KMS-11 (cell line): ENCODE measurements around the gene ZNF823.
A peak's percentile ranks its signal among the peaks of the same experiment; 100 is the strongest.

ENCODE experiments used
- H2AFZ ChIP-seq: fragments of 200-600 bp; sonication (generic); 2 replicates; pipeline ENCODE4 v1.6.1; 2016; ENCODE audit warnings: antibody characterized with exemption, mixed run types, low read depth
- H3K27ac ChIP-seq: fragments of 200-600 bp; sonication (generic); 2 replicates; pipeline ENCODE4 v1.6.1; 2016; ENCODE audit warnings: mild to moderate bottlenecking, mixed run types
- H3K27me3 ChIP-seq: fragments of 200-600 bp; sonication (generic); 2 replicates; pipeline ENCODE4 v1.6.1; 2017; ENCODE audit warnings: mild to moderate bottlenecking, low read depth, mixed run types, moderate library complexity; ENCODE audit not compliant: insufficient read depth
- H3K36me3 ChIP-seq: fragments of 200-600 bp; sonication (generic); 2 replicates; pipeline ENCODE4 v1.6.1; 2017; ENCODE audit warnings: mild to moderate bottlenecking, mixed run types; ENCODE audit not compliant: insufficient read depth
- H3K4me1 ChIP-seq: fragments of 200-600 bp; sonication (generic); 2 replicates; pipeline ENCODE4 v1.6.1; 2016; ENCODE audit warnings: mild to moderate bottlenecking, low read depth, mixed run types; ENCODE audit not compliant: poor library complexity, severe bottlenecking
- H3K4me2 ChIP-seq: fragments of 200-600 bp; sonication (generic); 2 replicates; pipeline ENCODE4 v1.7.0; 2016; ENCODE audit warnings: mild to moderate bottlenecking, mixed run types
- H3K4me3 ChIP-seq: fragments of 200-600 bp; sonication (generic); IDR thresholded peaks from 2 replicates; pipeline ENCODE4 v1.6.1; 2017; ENCODE audit warnings: low read depth, low read length, mixed read lengths; ENCODE audit not compliant: insufficient read depth
- H3K79me2 ChIP-seq: fragments of 200-600 bp; sonication (generic); 2 replicates; pipeline ENCODE4 v1.6.1; 2016; ENCODE audit warnings: low read depth, mixed run types; ENCODE audit not compliant: insufficient read depth
- H3K9ac ChIP-seq: fragments of 200-600 bp; sonication (generic); 2 replicates; pipeline ENCODE4 v1.6.1; 2016; ENCODE audit warnings: mild to moderate bottlenecking, mixed run types
- H4K20me1 ChIP-seq: fragments of 200-600 bp; sonication (generic); 2 replicates; pipeline ENCODE4 v1.6.1; 2016; ENCODE audit warnings: mild to moderate bottlenecking, mixed run types; ENCODE audit not compliant: insufficient read depth
- TF ChIP-seq, protein P1 (sequence below): fragments of 200-600 bp; sonication (generic); conservative IDR thresholded peaks from 2 replicates; pipeline ENCODE4 v1.6.1; 2017; ENCODE audit warnings: low read depth, mild to moderate bottlenecking, antibody characterized with exemption, low read length, moderate library complexity, mixed read lengths

The ZNF823 gene

DNA sequence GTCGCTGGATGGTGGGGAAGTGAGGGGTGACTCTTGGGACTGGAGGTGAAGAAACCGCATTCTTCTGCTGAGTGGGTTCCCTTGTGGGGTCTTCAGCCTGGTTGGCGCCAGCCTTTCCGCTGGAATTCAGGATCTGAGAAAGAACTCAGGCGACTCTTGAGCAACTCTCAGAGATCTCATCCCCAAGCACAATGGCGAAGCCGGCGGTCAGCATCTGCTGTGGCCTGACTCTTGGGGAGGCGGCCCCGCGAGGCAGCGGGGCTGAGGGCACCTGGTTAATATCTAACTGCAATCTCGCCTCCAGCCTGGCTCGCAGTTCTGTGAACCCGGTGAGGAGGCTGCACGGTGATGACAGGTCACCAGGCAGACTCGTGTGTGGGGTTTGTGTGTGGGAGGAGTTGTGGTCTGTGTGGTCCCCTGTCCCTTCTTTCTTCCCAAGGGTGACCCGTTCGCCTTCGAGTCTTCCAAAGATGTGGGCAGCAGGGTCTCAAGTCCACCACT lies 28.9 kb upstream of the ZNF823 start:
- peak overlapping the region; percentile 68; the same call in 1 of the 2 replicates for H3K27ac ChIP-seq

DNA sequence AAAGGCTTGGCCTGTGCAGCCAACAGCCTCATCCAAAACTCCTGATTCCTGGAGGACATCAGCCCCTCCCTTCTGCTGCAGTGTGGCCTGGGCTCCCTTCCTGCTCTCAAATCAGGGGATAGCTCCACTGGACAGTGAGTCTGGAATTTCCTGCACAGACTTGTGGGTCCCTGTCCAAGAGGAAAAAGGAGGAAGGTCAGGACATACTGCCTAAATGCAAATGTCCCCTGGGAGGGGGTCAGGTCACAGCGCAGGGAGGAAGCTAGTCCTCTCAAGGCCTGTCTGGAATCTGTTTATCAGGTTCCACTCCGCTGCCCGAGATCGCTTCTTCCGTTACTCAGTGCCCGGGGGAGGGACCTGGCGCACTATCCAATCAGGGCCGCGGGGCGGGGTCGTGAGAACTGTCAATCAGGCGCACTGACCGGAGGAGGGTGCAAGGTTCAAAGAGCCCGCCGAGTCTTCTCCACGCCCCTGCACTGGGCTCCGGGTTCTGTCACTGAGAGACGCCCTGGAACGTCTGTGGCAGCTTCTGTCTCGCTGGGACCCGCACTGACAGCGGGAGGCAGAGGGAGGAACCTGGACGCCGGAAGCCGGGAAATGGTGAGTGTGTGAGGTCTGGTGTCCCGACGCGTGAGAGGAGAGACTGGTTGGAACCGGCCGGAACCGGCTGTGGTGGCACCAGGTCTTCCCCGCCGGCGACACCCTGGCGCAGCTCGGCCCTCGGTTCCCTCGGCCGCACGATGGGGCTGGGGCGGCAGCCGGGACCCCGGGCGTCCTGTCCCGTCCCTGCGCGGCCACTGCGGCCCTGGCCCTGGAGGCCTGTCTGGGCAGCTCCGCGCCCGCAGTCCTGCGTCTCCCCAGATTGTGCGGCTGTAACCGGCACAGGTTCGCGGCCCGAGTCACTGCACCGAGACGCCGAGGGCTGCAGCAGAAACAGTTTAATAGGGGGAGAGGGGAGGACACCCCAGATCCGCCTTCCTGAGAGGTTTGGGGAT lies 28.1 kb upstream of the ZNF823 start, which contains the start of gene ZNF441:
ZNF441 (plus strand) TSS at position 404 of the 995 bp plus-strand sequence; CDS start at position 598, 194 bp downstream.
- TF ChIP-seq, protein P1, sequence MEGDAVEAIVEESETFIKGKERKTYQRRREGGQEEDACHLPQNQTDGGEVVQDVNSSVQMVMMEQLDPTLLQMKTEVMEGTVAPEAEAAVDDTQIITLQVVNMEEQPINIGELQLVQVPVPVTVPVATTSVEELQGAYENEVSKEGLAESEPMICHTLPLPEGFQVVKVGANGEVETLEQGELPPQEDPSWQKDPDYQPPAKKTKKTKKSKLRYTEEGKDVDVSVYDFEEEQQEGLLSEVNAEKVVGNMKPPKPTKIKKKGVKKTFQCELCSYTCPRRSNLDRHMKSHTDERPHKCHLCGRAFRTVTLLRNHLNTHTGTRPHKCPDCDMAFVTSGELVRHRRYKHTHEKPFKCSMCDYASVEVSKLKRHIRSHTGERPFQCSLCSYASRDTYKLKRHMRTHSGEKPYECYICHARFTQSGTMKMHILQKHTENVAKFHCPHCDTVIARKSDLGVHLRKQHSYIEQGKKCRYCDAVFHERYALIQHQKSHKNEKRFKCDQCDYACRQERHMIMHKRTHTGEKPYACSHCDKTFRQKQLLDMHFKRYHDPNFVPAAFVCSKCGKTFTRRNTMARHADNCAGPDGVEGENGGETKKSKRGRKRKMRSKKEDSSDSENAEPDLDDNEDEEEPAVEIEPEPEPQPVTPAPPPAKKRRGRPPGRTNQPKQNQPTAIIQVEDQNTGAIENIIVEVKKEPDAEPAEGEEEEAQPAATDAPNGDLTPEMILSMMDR: no peak

More for the DNA sequence above, 28.9 kb upstream of the ZNF823 start:
- H3K36me3 ChIP-seq: no peaks in the 10 kb centered on the region
- peak overlapping the region; percentile 98 for H2AFZ ChIP-seq
- peaks cover 11% of the 10 kb centered on the region for H3K4me1 ChIP-seq
- no peaks in the 10 kb centered on the region for H3K27me3 ChIP-seq
- no peaks in the 10 kb centered on the region; the same call in 1 of the 2 replicates for H3K79me2 ChIP-seq
- H3K4me3 ChIP-seq: no peak overlapping the region
- H3K4me2 ChIP-seq: peak overlapping the region; percentile 71
- no peaks in the 10 kb centered on the region for H4K20me1 ChIP-seq
- TF ChIP-seq, protein P1: no peak
- H3K9ac ChIP-seq: peak overlapping the region; percentile 91

DNA sequence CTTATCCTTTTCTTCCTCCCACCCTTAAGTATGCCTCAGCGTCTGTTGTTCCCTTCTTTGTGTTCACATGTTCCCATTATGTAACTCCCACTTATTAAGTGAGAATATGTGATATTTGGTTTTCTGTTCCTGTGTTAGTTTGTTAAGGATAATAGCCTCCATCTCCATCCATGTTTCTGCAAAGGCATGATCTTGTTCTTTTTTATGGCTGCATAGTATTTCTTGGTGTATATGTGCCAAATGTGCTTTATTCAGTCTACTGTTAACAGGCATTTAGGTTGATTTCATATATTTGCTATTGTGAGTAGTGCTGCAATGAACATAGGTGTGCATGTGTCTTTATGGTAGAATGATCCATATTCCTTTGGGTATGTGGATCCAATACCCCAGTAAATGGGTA lies 24.9 kb upstream of the ZNF823 start:
- Histone ChIP-seq H3K27me3 (no peaks in the 10 kb centered on the region), H2AFZ (no peak overlapping the region), H3K79me2 (no peaks in the 10 kb centered on the region; the same call in 1 of the 2 replicates), H3K27ac (no peak overlapping the region), H3K4me1 (peaks cover 11% of the 10 kb centered on the region), H4K20me1 (no peaks in the 10 kb centered on the region), H3K36me3 (no peaks in the 10 kb centered on the region), H3K4me2 (no peak overlapping the region), H3K9ac (no peak overlapping the region), H3K4me3 (no peak overlapping the region)
- TF ChIP-seq, protein P1: no peak

More for the DNA sequence above, 28.1 kb upstream of the ZNF823 start, which contains the start of gene ZNF441:
- no peaks in the 10 kb centered on the region; the same call in 1 of the 2 replicates for H3K79me2 ChIP-seq
- peak within 1 kb of the TSS; percentile 91 for H3K9ac ChIP-seq
- no peak within 1 kb of the TSS for H3K4me3 ChIP-seq
- no peaks in the 10 kb centered on the region for H3K27me3 ChIP-seq
- H3K36me3 ChIP-seq: no peaks in the 10 kb centered on the region
- H2AFZ ChIP-seq: peak within 1 kb of the TSS; percentile 98
- peak within 1 kb of the TSS; percentile 71 for H3K4me2 ChIP-seq
- H3K4me1 ChIP-seq: peaks cover 11% of the 10 kb centered on the region
- H4K20me1 ChIP-seq: no peaks in the 10 kb centered on the region
- peak within 1 kb of the TSS; percentile 68 for H3K27ac ChIP-seq

DNA sequence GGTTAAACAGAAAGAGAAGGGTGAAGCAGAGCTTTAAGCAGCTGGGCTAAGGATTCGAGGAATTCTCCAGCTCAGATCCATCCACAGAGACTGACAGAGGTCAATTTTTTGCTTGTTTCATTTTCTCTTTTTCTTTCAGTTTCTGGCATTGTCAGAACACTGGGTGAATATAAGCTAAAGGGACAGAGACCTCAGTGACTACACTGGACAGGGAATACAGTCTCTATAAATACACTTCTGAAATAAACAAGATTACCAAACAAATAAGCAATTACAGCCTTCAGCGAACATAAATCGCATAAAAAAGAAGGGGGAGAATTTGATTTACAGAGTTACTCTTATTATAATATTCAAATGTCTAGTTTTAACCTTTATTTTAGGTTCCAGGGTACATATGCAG lies 24.4 kb upstream of the ZNF823 start:
- Histone ChIP-seq H2AFZ (no peak overlapping the region), H3K27ac (no peak overlapping the region), H3K4me2 (no peak overlapping the region), H3K36me3 (no peaks in the 10 kb centered on the region), H3K27me3 (no peaks in the 10 kb centered on the region), H3K4me3 (no peak overlapping the region), H4K20me1 (no peaks in the 10 kb centered on the region), H3K79me2 (no peaks in the 10 kb centered on the region; the same call in 1 of the 2 replicates), H3K9ac (no peak overlapping the region), H3K4me1 (peaks cover 11% of the 10 kb centered on the region)
- TF ChIP-seq, protein P1: no peak
